HG03064 (cell line): ENCODE measurements around the gene SCRN3.

Experiments used
- ATAC-seq: cut with Tn5 transposase; IDR thresholded peaks from one replicate; pipeline ENCODE4 v1.9.1; 2021; ENCODE audit warnings: low read depth; ENCODE audit not compliant: unreplicated experiment

SCRN3 gene

GRCh38 chr2:174477759-174478158 lies 82.2 kb downstream of the SCRN3 start:
- ATAC-seq, result no peak
